Mononuclear cell (primary cell): ENCODE data around the gene ARF1. TPM values are rescaled to one million over a fixed set of nuclear protein-coding genes. Genes with fewer than 3 reads are reported as not detected.

ENCODE experiments used
- H3K27me3 ChIP-seq: 2 replicates; pipeline ENCODE4 v1.6.0; 2011; ENCODE audit warnings: low read length, control low read depth; ENCODE audit not compliant: insufficient read depth
- H3K4me1 ChIP-seq: 2 replicates; pipeline ENCODE4 v1.5.1; 2011; ENCODE audit warnings: mild to moderate bottlenecking, low read length, control low read depth; ENCODE audit not compliant: insufficient read depth
- H3K4me3 ChIP-seq: 2 replicates; pipeline ENCODE4 v1.5.1; 2011; ENCODE audit warnings: mild to moderate bottlenecking, low read length, moderate library complexity
- H3K9me3 ChIP-seq: 2 replicates; pipeline ENCODE4 v1.5.1; 2011; ENCODE audit warnings: low read depth, mild to moderate bottlenecking, control low read depth, low read length
- total RNA-seq: library from RNA; depleted of rRNA; stranded (reverse); fragments of >200 nt; gene quantifications from one replicate; pipeline ENCODE4 v1.2.3, GENCODE V29; 2012

The ARF1 gene
- total RNA-seq, 1 donor = 218 TPM

- H3K4me3 ChIP-seq = no peak overlapping the region
- H3K9me3 ChIP-seq = no peaks in the 10 kb centered on the region
- H3K27me3 ChIP-seq = no peaks in the 10 kb centered on the region
- H3K4me1 ChIP-seq = no peaks in the 10 kb centered on the region
Measured at GRCh38 chr1:228045405-228045804, 37.1 kb upstream of the ARF1 start.

DNA sequence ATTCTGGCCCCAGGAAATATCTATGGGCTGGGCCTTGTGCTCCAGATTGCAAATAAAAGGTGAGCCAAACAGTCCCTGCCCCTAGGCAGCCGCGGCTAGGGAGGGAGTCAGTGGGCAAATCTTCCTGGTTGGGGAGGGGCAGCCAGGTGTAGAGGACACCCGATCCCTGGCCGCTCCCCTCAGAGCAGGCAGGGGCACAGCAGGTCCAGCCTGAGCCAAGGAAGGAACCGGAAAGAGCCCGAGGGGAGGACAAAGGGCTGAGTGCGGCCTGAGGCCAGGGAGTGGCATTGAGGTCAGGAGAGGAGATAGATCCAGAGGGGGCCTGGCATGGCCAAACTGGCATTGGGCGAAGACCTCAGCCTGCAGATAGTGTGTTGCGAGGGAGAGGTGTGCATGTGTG lies 36.6 kb upstream of the ARF1 start:
- H3K4me1 ChIP-seq = no peaks in the 10 kb centered on the region
- no peaks in the 10 kb centered on the region for H3K9me3 ChIP-seq
- no peak overlapping the region for H3K4me3 ChIP-seq
- H3K27me3 ChIP-seq = no peaks in the 10 kb centered on the region

GRCh38 chr1:228046421-228047182 lies 35.9 kb upstream of the ARF1 start:
- no peaks in the 10 kb centered on the region for H3K4me1 ChIP-seq
- no peak overlapping the region for H3K4me3 ChIP-seq
- H3K27me3 ChIP-seq = no peaks in the 10 kb centered on the region
- H3K9me3 ChIP-seq = no peaks in the 10 kb centered on the region

DNA sequence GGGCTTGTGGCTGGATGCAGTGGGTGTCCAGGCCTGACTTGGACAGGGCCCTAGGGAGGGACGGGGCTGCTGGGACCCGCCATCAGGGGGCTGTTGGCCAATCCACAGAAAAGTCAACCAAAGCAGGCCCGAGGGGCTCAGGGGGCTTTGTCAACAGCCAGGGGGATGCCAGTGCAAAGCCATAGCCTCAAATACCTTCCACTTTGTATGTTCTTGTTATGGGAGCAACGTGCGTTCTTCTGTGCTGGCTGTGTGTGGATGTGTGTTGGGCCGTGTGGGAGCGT lies 35.4 kb upstream of the ARF1 start:
- Histone ChIP-seq H3K4me3 (no peak overlapping the region), H3K4me1 (no peaks in the 10 kb centered on the region), H3K9me3 (no peaks in the 10 kb centered on the region), H3K27me3 (no peaks in the 10 kb centered on the region)

DNA sequence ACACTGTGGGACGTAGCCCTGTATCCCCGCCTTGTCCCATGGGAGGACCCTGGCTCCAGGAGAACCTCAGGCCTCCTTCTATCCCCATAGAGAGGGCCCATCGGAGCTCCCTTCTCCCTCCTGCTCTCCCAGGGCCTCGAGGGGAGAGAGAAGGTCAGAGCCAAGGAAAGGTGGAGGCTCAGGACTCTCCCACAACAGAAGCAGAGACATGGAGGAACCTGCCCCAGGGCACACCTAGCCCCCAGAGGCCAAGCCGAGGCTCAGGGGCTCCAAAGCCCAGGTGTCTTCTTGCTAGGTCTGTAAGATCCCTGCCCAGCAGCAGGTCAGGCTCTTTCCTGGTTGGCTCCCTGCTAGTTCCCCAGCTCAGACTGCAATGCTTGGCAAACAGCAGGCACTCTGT lies 34.4 kb upstream of the ARF1 start:
- no peak overlapping the region for H3K4me3 ChIP-seq
- H3K4me1 ChIP-seq = no peaks in the 10 kb centered on the region
- no peaks in the 10 kb centered on the region for H3K9me3 ChIP-seq
- peaks cover 5% of the 10 kb centered on the region for H3K27me3 ChIP-seq

- H3K4me3 ChIP-seq = no peak overlapping the region
- H3K9me3 ChIP-seq = no peaks in the 10 kb centered on the region
- no peaks in the 10 kb centered on the region for H3K4me1 ChIP-seq
- H3K27me3 ChIP-seq = peaks cover 8% of the 10 kb centered on the region
Measured at GRCh38 chr1:228048659-228049298, 33.7 kb upstream of the ARF1 start.

- peaks cover 14% of the 10 kb centered on the region for H3K27me3 ChIP-seq
- no peaks in the 10 kb centered on the region for H3K4me1 ChIP-seq
- H3K4me3 ChIP-seq = no peak overlapping the region
- no peaks in the 10 kb centered on the region for H3K9me3 ChIP-seq
Measured at GRCh38 chr1:228050571-228051231, 31.8 kb upstream of the ARF1 start.

GRCh38 chr1:228058172-228058948 lies 24.1 kb upstream of the ARF1 start:
- no peaks in the 10 kb centered on the region for H3K9me3 ChIP-seq
- no peak overlapping the region for H3K4me3 ChIP-seq
- H3K27me3 ChIP-seq = peaks cover 55% of the 10 kb centered on the region
- H3K4me1 ChIP-seq = peaks cover 21% of the 10 kb centered on the region

- Histone ChIP-seq H3K27me3 (peaks cover 51% of the 10 kb centered on the region), H3K4me1 (peaks cover 21% of the 10 kb centered on the region), H3K4me3 (no peak overlapping the region), H3K9me3 (no peaks in the 10 kb centered on the region)
Measured at GRCh38 chr1:228058949-228059633, 23.4 kb upstream of the ARF1 start.

DNA sequence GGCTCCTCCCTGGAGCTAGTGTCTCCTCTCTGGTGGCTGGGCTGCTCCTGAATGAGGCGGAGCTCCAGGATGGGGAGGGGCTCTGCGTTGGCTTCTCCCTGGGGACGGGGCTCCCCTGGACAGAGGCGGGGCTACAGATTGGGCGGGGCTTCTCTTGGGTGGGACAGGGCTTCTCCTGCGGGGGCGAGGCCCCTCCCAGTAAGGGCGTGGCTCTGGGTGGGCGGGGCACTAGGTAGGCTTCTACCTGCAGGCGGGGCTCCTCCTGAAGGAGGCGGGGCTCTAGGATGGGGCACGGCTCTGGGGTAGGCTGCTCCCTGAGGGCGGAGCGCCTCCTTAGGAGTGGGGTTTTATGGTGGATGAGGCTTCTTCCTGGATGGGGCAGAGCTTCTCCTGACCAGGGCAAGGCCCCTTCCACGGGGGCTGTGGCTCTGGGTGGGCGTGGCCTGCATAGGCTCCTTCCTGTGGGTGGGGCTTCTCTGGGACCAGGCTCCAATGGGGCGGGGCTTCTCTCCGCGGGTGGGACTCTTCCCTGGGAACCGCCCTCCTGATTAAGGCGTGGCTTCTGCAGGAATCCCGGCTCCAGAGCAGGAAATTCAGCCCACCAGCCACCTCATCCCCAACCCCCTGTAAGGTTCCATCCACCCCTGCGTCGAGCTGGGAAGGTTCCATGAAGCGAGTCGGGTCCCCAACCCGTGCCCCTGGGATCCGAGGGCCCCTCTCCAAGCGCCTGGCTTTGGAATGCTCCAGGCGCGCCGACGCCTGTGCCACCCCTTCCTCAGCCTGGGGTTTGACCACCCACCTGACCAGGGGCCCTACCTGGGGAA lies 22.7 kb upstream of the ARF1 start:
- Histone ChIP-seq H3K4me1 (peaks cover 21% of the 10 kb centered on the region), H3K9me3 (no peaks in the 10 kb centered on the region), H3K27me3 (peaks cover 51% of the 10 kb centered on the region), H3K4me3 (peak overlapping the region; percentile 15)

- peaks cover 52% of the 10 kb centered on the region for H3K27me3 ChIP-seq
- H3K4me3 ChIP-seq = no peak overlapping the region
- no peaks in the 10 kb centered on the region for H3K9me3 ChIP-seq
- H3K4me1 ChIP-seq = peaks cover 21% of the 10 kb centered on the region
Measured at GRCh38 chr1:228060458-228061190, 21.9 kb upstream of the ARF1 start.

DNA sequence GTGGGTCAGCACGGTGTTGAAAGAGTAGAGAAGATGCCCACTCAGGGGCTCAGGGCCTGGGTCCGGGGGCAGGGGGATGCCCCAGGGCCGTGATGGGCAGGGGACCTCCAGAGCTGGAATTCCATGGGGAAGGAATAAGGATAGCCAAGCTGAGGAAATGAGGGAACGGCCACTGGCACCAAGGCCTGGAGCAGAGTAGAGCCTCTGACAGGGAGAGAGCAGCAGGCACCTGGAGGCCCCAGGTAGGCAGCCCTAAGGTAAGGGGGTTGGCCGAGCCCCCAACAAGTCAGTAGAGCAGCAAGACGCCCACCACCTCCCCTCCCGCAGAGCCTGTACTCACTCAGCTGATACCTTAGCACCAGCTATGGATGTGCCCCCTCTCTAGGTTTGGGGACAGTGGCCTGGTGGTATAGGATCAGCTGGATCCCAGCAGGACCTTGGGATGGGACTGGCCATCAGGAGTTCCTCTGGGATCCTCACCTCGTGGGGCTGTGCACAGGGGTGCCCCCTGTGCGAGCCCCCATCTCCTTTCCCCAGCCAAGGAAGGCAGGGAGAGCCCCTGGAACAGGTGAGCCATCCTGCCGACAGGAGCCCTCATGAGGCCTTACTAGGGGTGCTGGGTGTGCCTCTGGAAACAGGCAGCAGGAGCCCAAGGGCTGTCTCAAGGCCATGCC lies 21.0 kb upstream of the ARF1 start:
- Histone ChIP-seq H3K4me1 (peaks cover 21% of the 10 kb centered on the region), H3K27me3 (peaks cover 50% of the 10 kb centered on the region), H3K9me3 (no peaks in the 10 kb centered on the region), H3K4me3 (no peak overlapping the region)

DNA sequence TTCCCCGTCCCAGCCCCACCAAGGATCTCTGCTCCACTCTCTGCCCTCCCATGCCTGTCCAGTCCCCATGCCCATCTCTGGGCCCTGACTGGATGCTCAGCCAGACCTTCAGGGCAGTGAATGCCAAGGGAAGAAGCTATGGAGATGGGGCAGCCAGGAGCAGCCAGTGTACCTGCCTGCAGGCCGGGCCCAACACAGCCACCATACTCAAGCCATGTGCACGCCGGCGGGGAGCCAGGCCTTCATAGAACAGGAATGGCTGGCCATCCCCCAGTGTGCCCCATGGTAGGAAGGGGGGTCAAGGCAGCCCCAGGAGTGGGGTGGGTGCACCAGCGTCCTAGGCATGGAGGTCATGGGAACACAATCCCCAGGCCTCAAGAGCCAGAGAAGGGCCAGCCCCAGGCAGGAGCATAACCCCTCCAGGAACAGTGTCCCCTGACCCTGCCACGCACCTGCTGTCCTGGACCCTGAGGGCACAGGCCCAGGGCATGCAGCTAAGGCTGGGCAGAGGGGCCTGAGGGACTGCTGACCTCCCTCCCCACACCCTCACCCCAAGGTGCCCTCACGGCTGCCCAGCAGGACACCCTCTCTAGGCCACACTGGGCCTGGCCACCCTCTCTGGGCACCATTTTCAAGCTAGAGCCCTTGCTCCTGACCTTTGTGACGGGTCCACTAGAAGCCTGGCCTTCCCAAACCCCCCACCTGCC lies 20.3 kb upstream of the ARF1 start:
- Histone ChIP-seq H3K4me3 (no peak overlapping the region), H3K27me3 (peaks cover 53% of the 10 kb centered on the region), H3K9me3 (no peaks in the 10 kb centered on the region), H3K4me1 (peaks cover 21% of the 10 kb centered on the region)
